ENCODE data around the gene SLC18B1.

Gene SLC18B1

GRCh38 chr6:132820629-132821381, 22.4 kb upstream of the SLC18B1 start:
- Histone ChIP-seq H3K4me3 (ENCODE audit: low read depth, low read length) (no peak overlapping the region), H3K36me3 (replicated peaks) (peaks cover 41% of the 10 kb centered on the region), H3K27me3 (replicated peaks) (no peaks in the 10 kb centered on the region), H3K27ac (no peak overlapping the region)
- in situ Hi-C loops (cut with HindIII; ENCODE audit: low pct_ligation_motif_present, low sequenced_read_pairs), result no loop called here
- DNase-seq, result no peak
- no peak for TF ChIP-seq CTCF (IDR thresholded peaks at IDR 0.05; ENCODE audit: low read depth, low read length, missing control alignments)

- no peaks in the 10 kb centered on the region for H3K27me3 ChIP-seq (replicated peaks)
- H3K36me3 ChIP-seq (replicated peaks), result peaks cover 51% of the 10 kb centered on the region
- TF ChIP-seq CTCF (IDR thresholded peaks at IDR 0.05; ENCODE audit: low read depth, low read length, missing control alignments), result no peak
- H3K4me3 ChIP-seq (ENCODE audit: low read depth, low read length), result no peak overlapping the region
- in situ Hi-C loops (cut with HindIII; ENCODE audit: low pct_ligation_motif_present, low sequenced_read_pairs), result no loop called here
- no peak overlapping the region for H3K27ac ChIP-seq
- no peak for DNase-seq
These were observed 21.1 kb upstream of the SLC18B1 start for GRCh38 chr6:132819405-132820161.

- no peak for DNase-seq
- peaks cover 52% of the 10 kb centered on the region for H3K36me3 ChIP-seq (replicated peaks)
- in situ Hi-C loops (cut with HindIII; ENCODE audit: low pct_ligation_motif_present, low sequenced_read_pairs), result no loop called here
These were observed 20.2 kb upstream of the SLC18B1 start for GRCh38 chr6:132818404-132819359.

GRCh38 chr6:132817554-132818403, 19.3 kb upstream of the SLC18B1 start:
- no peak overlapping the region for H3K4me3 ChIP-seq (ENCODE audit: low read depth, low read length)
- DNase-seq, result no peak
- no peak for TF ChIP-seq CTCF (IDR thresholded peaks at IDR 0.05; ENCODE audit: low read depth, low read length, missing control alignments)
- peaks cover 52% of the 10 kb centered on the region for H3K36me3 ChIP-seq (replicated peaks)
- H3K27ac ChIP-seq, result no peak overlapping the region
- in situ Hi-C loops (cut with HindIII; ENCODE audit: low pct_ligation_motif_present, low sequenced_read_pairs), result no loop called here
- no peaks in the 10 kb centered on the region for H3K27me3 ChIP-seq (replicated peaks)

More at GRCh38 chr6:132818404-132819359, 20.2 kb upstream of the SLC18B1 start:
- Histone ChIP-seq H3K27ac (peak overlapping the region; percentile 16), H3K27me3 (replicated peaks) (no peaks in the 10 kb centered on the region), H3K4me3 (ENCODE audit: low read depth, low read length) (no peak overlapping the region)
- TF ChIP-seq CTCF (IDR thresholded peaks at IDR 0.05; ENCODE audit: low read depth, low read length, missing control alignments), result no peak

- no peak for DNase-seq
- in situ Hi-C loops (cut with HindIII; ENCODE audit: low pct_ligation_motif_present, low sequenced_read_pairs), result no loop called here
- no peak for TF ChIP-seq CTCF (IDR thresholded peaks at IDR 0.05; ENCODE audit: low read depth, low read length, missing control alignments)
- Histone ChIP-seq H3K4me3 (ENCODE audit: low read depth, low read length) (peak overlapping the region; percentile 98), H3K27ac (no peak overlapping the region), H3K27me3 (replicated peaks) (no peaks in the 10 kb centered on the region), H3K36me3 (replicated peaks) (peaks cover 52% of the 10 kb centered on the region)
These were observed 18.2 kb upstream of the SLC18B1 start for GRCh38 chr6:132816660-132817059.
